Camera-type eye (tissue), 1 donor: ENCODE measurements around the gene IGSF9B. TPM values are rescaled to one million over a fixed set of nuclear protein-coding genes. Genes with fewer than 3 reads are reported as not detected.

Experiments
- total RNA-seq: library from RNA; depleted of rRNA; stranded (reverse); fragments of >200 nt; gene quantifications from one replicate; pipeline ENCODE4 v1.2.3, GENCODE V29; 2014

Gene IGSF9B
- total RNA-seq = 86.7 TPM

DNA sequence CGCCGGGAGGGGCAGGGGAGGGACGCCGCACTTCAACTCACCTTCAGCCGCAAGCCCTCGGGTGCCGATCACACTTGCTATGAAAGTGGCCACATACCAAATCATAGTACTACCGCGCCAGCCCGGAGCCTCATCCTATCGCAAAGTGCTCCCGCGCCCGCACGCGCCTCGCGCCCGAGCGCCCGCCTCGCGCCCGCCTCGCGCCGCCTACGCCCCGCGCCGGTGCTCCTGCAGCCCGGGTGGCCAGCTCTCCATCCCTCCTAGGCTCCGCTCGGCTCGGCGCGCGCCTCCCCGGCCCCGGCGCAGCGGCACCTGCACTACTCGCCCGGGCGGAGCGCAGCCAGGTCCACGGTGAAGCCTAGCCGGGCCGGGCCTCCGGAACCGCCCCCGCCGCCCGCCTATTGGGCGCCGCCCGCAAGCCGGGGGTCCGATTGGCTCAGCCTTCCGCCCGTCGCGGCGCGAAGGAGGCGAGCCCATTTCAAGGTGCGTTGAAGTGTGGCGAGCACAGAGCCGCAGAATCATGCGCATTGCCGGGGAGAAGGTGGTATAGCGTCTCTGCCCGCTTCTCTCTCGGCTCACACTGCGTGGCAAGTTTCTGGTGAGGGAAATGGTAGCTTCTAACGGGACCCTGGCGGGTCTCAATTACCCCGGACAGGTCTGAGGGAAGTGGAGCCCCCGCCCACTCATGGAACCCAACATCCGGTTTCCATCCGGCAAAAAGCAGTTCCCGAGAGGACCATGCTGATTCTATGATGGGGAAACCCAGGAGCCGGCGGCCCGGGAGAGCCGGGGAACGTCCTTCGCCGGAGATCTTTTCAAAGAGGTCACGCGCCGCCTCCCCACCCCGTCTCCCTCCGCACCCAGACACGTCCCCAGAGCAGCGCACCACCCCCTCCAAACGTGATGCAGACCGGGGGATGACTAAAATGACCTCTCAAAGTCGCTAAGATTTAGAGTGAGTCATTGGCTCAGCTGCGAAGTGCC lies at the start of gene IGSF9B:
Gene IGSF9B, minus strand, starts transcription at position 319 of the 984 bp plus-strand sequence. Its CDS starts 214 bp downstream, at position 105.

Other genes starting within 250 kb of the IGSF9B start
- gene SPATA19, start 111.5 kb downstream of the IGSF9B start, total RNA-seq = not detected
- gene JAM3, start 112.1 kb upstream of the IGSF9B start, total RNA-seq = 125 TPM